ENCODE data around the gene GOLGA3. TPM values are rescaled to one million over a fixed set of nuclear protein-coding genes. Genes with fewer than 3 reads are reported as not detected.

GOLGA3 gene
- polyA plus RNA-seq, 1 donor (not counting 4 experiments of a cell fraction or from before 2014, with no cell fraction given), result 11.0 TPM

- Histone ChIP-seq H3K9me3 (ENCODE audit: control insufficient read depth, low read depth, low read length) (no peaks in the 10 kb centered on the region), H3K27me3 (ENCODE audit: control insufficient read depth, extremely low read depth, insufficient read depth, low read length) (no peaks in the 10 kb centered on the region), H2AFZ (ENCODE audit: control insufficient read depth, low read length) (no peak overlapping the region), H3K9me1 (ENCODE audit: control insufficient read depth, extremely low read depth, insufficient read depth, low read length) (no peaks in the 10 kb centered on the region), H3K4me1 (ENCODE audit: control insufficient read depth, extremely low read depth, insufficient read depth, low read length) (no peaks in the 10 kb centered on the region), H3K27ac (ENCODE audit: control insufficient read depth, insufficient read depth, low read length) (no peak overlapping the region), H3K9ac (ENCODE audit: control insufficient read depth, extremely low read depth, insufficient read depth, low read length) (no peak overlapping the region), H3K4me3 (ENCODE audit: control insufficient read depth in 2 of 3, extremely low read depth in 1 of 3, insufficient read depth in 2 of 3, low read depth in 1 of 3, low read length in 3 of 3) (no peak overlapping the region), H3K36me3 (ENCODE audit: control insufficient read depth in 2 of 2, extremely low read depth in 1 of 2, insufficient read depth in 2 of 2, low read length in 2 of 2) (peaks cover 27 to 51% of the 10 kb centered on the region in 2 experiments), H3K4me2 (ENCODE audit: control insufficient read depth, extremely low read depth, insufficient read depth, low read depth, low read length) (no peak overlapping the region), H3K79me2 (ENCODE audit: control insufficient read depth, insufficient read depth, low read length) (no peaks in the 10 kb centered on the region), H4K20me1 (ENCODE audit: control insufficient read depth, extremely low read depth, insufficient read depth, low read length) (no peaks in the 10 kb centered on the region)
- FAIRE-seq (no peak), DNase-seq (ENCODE audit: low read depth, low spot score) (no peak)
- dilution Hi-C loops (cut with MboI; ENCODE audit: extremely low pct_ligation_motif_present, low sequenced_read_pairs), result no loop called here
- TF ChIP-seq CTCF (optimal IDR thresholded peaks at IDR 0.05 in 1 of 3, IDR thresholded peaks at IDR 0.05 in 1 of 3, conservative IDR thresholded peaks at IDR 0.05 in 1 of 3; ENCODE audit: extremely low read depth in 1 of 3, insufficient read depth in 2 of 3, low read length in 3 of 3) (no peak), EZH2 (IDR thresholded peaks at IDR 0.05; ENCODE audit: low read length) (no peak)
Measured at GRCh38 chr12:132774159-132774558, 54.5 kb downstream of the GOLGA3 start.

GRCh38 chr12:132773077-132773955 is 55.4 kb downstream of the GOLGA3 start:
- no peaks in the 10 kb centered on the region for H3K9me3 ChIP-seq (ENCODE audit: control insufficient read depth, low read depth, low read length)
- no peak for TF ChIP-seq EZH2 (IDR thresholded peaks at IDR 0.05; ENCODE audit: low read length)
- no peak for TF ChIP-seq CTCF (optimal IDR thresholded peaks at IDR 0.05 in 1 of 3, IDR thresholded peaks at IDR 0.05 in 1 of 3, conservative IDR thresholded peaks at IDR 0.05 in 1 of 3; ENCODE audit: extremely low read depth in 1 of 3, insufficient read depth in 2 of 3, low read length in 3 of 3)
- no peaks in the 10 kb centered on the region for H3K4me1 ChIP-seq (ENCODE audit: control insufficient read depth, extremely low read depth, insufficient read depth, low read length)
- no peaks in the 10 kb centered on the region for H4K20me1 ChIP-seq (ENCODE audit: control insufficient read depth, extremely low read depth, insufficient read depth, low read length)
- H3K4me3 ChIP-seq (ENCODE audit: control insufficient read depth in 2 of 3, extremely low read depth in 1 of 3, insufficient read depth in 2 of 3, low read depth in 1 of 3, low read length in 3 of 3), result no peak overlapping the region
- no peaks in the 10 kb centered on the region for H3K9me1 ChIP-seq (ENCODE audit: control insufficient read depth, extremely low read depth, insufficient read depth, low read length)
- H3K27me3 ChIP-seq (ENCODE audit: control insufficient read depth, extremely low read depth, insufficient read depth, low read length), result no peaks in the 10 kb centered on the region
- no peak for DNase-seq (ENCODE audit: low read depth, low spot score)
- no peak overlapping the region for H3K27ac ChIP-seq (ENCODE audit: control insufficient read depth, insufficient read depth, low read length)
- dilution Hi-C loops (cut with MboI; ENCODE audit: extremely low pct_ligation_motif_present, low sequenced_read_pairs), result no loop called here
- no peaks in the 10 kb centered on the region for H3K79me2 ChIP-seq (ENCODE audit: control insufficient read depth, insufficient read depth, low read length)
- H3K9ac ChIP-seq (ENCODE audit: control insufficient read depth, extremely low read depth, insufficient read depth, low read length), result no peak overlapping the region
- no peak overlapping the region for H2AFZ ChIP-seq (ENCODE audit: control insufficient read depth, low read length)
- peaks cover 27 to 53% of the 10 kb centered on the region in 2 experiments for H3K36me3 ChIP-seq (ENCODE audit: control insufficient read depth in 2 of 2, extremely low read depth in 1 of 2, insufficient read depth in 2 of 2, low read length in 2 of 2)
- H3K4me2 ChIP-seq (ENCODE audit: control insufficient read depth, extremely low read depth, insufficient read depth, low read depth, low read length), result no peak overlapping the region
- no peak for FAIRE-seq

All from keratinocyte (primary cell).